Measurements from ENCODE around the gene EIF3K. TPM values are rescaled to one million over a fixed set of nuclear protein-coding genes. Genes with fewer than 3 reads are reported as not detected.

Gene EIF3K
- total and polyA plus RNA-seq, 2 of the 8 experiments (the other 6 are each of a cell fraction or from before 2014, with no cell fraction given) = 329 to 937 TPM

GRCh38 chr19:38678891-38679494 lies 60.0 kb downstream of the EIF3K start:
- H3K79me2 ChIP-seq (ENCODE audit: control insufficient read depth in 1 of 2, insufficient read depth in 2 of 2, low read length in 2 of 2) = peaks cover 33 to 90% of the 10 kb centered on the region in 2 experiments
- H4K91ac ChIP-seq (replicated peaks; ENCODE audit: insufficient read length, low read length) = no peak overlapping the region
- no peak overlapping the region for H2BK15ac ChIP-seq (ENCODE audit: low read length)
- no peak overlapping the region for H3K27ac ChIP-seq (ENCODE audit: low read depth, low read length)
- no peak overlapping the region for H4K5ac ChIP-seq (ENCODE audit: insufficient read length, low read depth, low read length)
- no peak overlapping the region for H3K4me3 ChIP-seq (ENCODE audit: extremely low read depth in 1 of 4, insufficient read depth in 2 of 4, low read depth in 3 of 4, low read length in 4 of 4)
- H2BK5ac ChIP-seq (ENCODE audit: low read depth, low read length) = peak overlapping the region; percentile 27; the same call in 1 of the 2 replicates
- H2BK120ac ChIP-seq (replicated peaks; ENCODE audit: low read depth, low read length) = no peak overlapping the region
- H3K56ac ChIP-seq (replicated peaks; ENCODE audit: insufficient read length, low read depth, low read length) = no peak overlapping the region
- no peak overlapping the region for H3K4ac ChIP-seq (replicated peaks; ENCODE audit: insufficient read length, low read depth, low read length)
- H3K9ac ChIP-seq (replicated peaks in 1 of 4; ENCODE audit: extremely low read depth in 1 of 4, low read depth in 3 of 4, low read length in 3 of 4) = no peak overlapping the region
- 90% methylated on average over 7 of the region's 7 CpGs; no CpG with 5 or more reads in 1 of the 2 experiments for WGBS, 2 experiments (ENCODE audit: extremely low coverage in 1 of 2, insufficient coverage in 1 of 2, insufficient read length in 1 of 2, insufficient replicate concordance in 2 of 2, low coverage in 1 of 2, low lambda C conversion rate in 2 of 2, missing lambda C conversion rate in 1 of 2)
- H3K18ac ChIP-seq (ENCODE audit: extremely low read depth, low read length) = no peak overlapping the region
- ChIA-PET CTCF (ENCODE audit: partially characterized antibody) (interaction anchor here (0.9 to 1.9 kb wide), 6 partner anchors 8 to 45 kb away, joined by 3 to 7 read pairs (median 4); no protein-coding TSS in a partner anchor), POLR2A (ENCODE audit: partially characterized antibody) (interaction anchor here (0.6 to 23.4 kb wide), 6 partner anchors 9 to 251 kb away, joined by 3 to 495 read pairs (median 3); partner anchors contain the start of gene SARS2)
- H3K9me3 ChIP-seq (ENCODE audit: insufficient read depth in 2 of 2, low read depth in 1 of 2, low read length in 1 of 2) = no peaks in the 10 kb centered on the region
- DNase-seq (ENCODE audit: low read depth in 1 of 2, low spot score in 2 of 2) (no peak), FAIRE-seq (no peak)
- no peak overlapping the region for H3K23ac ChIP-seq (ENCODE audit: insufficient read length)
- 0 out of 2 replicates have a peak overlapping the region, but pooled peaks have one; percentile 1 for H4K8ac ChIP-seq (ENCODE audit: extremely low read depth, insufficient read depth, low read length)
- no peak overlapping the region for H3K14ac ChIP-seq (ENCODE audit: insufficient read length)
- peaks cover 14 to 30% (median 22%) of the 10 kb centered on the region in 4 experiments for H3K4me1 ChIP-seq (replicated peaks in 1 of 4; ENCODE audit: control insufficient read depth in 3 of 4, insufficient read depth in 4 of 4, low read length in 3 of 4)
- peaks cover 25% of the 10 kb centered on the region for H3K79me1 ChIP-seq (ENCODE audit: low read depth, low read length)
- no peak overlapping the region for H3K4me2 ChIP-seq (ENCODE audit: insufficient read depth in 1 of 2, low read depth in 2 of 2, low read length in 2 of 2)
- H3K27me3 ChIP-seq (replicated peaks in 1 of 4; ENCODE audit: control insufficient read depth in 3 of 4, extremely low read depth in 1 of 4, insufficient read depth in 3 of 4, low read length in 3 of 4) = no peaks in the 10 kb centered on the region
- H2BK20ac ChIP-seq (ENCODE audit: low read length) = no peak overlapping the region
- H4K20me1 ChIP-seq (replicated peaks in 1 of 2; ENCODE audit: control insufficient read depth in 1 of 2, insufficient read depth in 2 of 2, low read length in 2 of 2) = peaks cover 6 to 25% of the 10 kb centered on the region in 2 experiments
- no peak overlapping the region for H2BK12ac ChIP-seq (ENCODE audit: low read depth, low read length)
- no peaks in the 10 kb centered on the region for H3K36me3 ChIP-seq (ENCODE audit: control insufficient read depth in 2 of 4, insufficient read depth in 4 of 4, low read length in 3 of 4)
- H2AK5ac ChIP-seq (ENCODE audit: low read depth, low read length) = no peak overlapping the region; the same call in 1 of the 2 replicates
- no peaks in the 10 kb centered on the region for H3K23me2 ChIP-seq (ENCODE audit: low read depth, low read length)
- H2AFZ ChIP-seq (ENCODE audit: low read length) = no peak overlapping the region

Data from H1 (cell line).